ENCODE measurements around the gene MOCOS.

GRCh38 chr18:36217348-36217747 is 30.1 kb downstream of the MOCOS start:
- TF ChIP-seq CTCF (IDR thresholded peaks at IDR 0.05) (no peak), POLR2A (IDR thresholded peaks at IDR 0.05) (no peak)
